ENCODE data around the gene TMEM120A.
A peak's percentile ranks its signal among the peaks of the same experiment; 100 is the strongest.

Gene TMEM120A

DNA sequence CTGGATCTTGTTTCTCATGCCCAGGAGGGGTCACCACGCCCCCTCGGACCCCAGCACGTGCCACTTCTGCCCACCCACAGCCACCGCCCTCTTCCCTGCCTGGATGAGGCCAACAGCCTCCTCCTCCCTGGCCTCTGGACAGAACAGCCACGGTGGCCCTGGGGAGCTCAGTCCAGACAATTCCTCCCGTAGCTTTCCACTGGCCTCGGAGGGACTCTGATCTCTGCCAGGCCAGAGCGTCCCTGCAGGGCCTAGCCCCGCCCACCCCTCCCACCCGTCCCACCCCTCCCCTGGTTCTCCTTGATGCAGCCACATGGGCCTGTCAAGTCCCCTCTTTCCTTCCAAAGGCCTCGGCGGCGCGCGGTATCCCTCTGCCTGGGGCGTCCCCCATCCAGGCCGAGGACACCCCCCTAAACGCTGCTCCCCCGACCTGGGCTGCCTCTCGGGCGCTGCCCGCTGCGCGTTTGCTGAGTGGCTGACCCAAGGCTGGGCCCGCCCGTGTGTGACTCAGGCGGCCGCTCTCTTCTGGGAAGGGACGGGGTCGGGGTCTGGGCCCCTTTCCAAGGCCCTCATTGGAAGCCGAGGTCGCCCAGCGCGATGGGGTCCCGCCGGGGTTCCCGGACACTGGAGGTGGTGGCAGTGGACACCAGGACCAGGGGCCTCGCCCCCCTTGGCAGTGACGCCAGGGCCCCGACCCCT lies 557 bp downstream of the TMEM120A start:
- no peak overlapping the region for H3K9ac ChIP-seq (ENCODE audit: low read depth, low read length)
- no peaks in the 10 kb centered on the region for H3K4me1 ChIP-seq (ENCODE audit: control insufficient read depth, insufficient read depth, low read length)
- peaks cover 6% of the 10 kb centered on the region for H3K36me3 ChIP-seq (ENCODE audit: control insufficient read depth, insufficient read depth, low read length)
- peak overlapping the region; percentile 70 for H3K4me3 ChIP-seq (ENCODE audit: low read depth, low read length)
- H3K9me3 ChIP-seq (ENCODE audit: control insufficient read depth, insufficient read depth, low read length) = no peaks in the 10 kb centered on the region
- no peaks in the 10 kb centered on the region for H3K27me3 ChIP-seq (ENCODE audit: control insufficient read depth, insufficient read depth, low read length)

DNA sequence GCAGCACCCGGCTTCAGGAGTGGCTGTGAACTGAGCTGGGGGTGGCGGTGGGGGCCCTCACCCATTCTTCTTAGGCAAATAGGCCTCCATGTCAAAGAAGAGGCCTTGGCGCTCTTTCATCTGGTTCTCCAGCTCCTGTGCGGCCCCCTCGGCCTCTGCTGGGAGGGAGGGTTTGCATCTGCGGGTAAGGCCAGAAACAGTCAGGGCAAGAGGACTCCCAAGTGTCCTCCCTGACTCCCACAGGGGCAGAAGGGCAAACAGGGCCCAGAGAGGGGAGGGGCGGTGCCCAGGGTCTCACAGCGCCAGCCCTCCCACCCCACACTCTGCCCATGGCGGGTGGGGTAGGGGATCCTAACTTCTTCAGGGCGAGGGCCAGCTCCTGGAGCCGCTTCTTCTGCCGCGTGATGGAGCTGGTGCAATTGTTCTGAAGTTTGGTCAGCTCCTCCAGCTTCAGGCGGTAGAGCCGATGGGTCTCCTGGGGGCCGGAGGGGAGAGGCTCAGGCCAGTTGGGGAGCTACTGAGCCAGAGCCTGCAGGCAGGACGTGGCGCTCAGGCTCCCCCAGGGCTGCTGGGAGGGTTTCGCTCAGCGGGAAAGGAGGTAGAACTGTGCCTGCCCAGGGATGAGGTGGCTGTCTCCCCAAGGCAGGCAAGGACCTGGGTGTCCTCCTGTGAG lies 2.2 kb downstream of the TMEM120A start:
- Histone ChIP-seq H3K4me1 (ENCODE audit: control insufficient read depth, insufficient read depth, low read length) (no peaks in the 10 kb centered on the region), H3K4me3 (ENCODE audit: low read depth, low read length) (no peak overlapping the region), H3K27me3 (ENCODE audit: control insufficient read depth, insufficient read depth, low read length) (no peaks in the 10 kb centered on the region), H3K36me3 (ENCODE audit: control insufficient read depth, insufficient read depth, low read length) (peaks cover 15% of the 10 kb centered on the region), H3K9ac (ENCODE audit: low read depth, low read length) (no peak overlapping the region), H3K9me3 (ENCODE audit: control insufficient read depth, insufficient read depth, low read length) (no peaks in the 10 kb centered on the region)

DNA sequence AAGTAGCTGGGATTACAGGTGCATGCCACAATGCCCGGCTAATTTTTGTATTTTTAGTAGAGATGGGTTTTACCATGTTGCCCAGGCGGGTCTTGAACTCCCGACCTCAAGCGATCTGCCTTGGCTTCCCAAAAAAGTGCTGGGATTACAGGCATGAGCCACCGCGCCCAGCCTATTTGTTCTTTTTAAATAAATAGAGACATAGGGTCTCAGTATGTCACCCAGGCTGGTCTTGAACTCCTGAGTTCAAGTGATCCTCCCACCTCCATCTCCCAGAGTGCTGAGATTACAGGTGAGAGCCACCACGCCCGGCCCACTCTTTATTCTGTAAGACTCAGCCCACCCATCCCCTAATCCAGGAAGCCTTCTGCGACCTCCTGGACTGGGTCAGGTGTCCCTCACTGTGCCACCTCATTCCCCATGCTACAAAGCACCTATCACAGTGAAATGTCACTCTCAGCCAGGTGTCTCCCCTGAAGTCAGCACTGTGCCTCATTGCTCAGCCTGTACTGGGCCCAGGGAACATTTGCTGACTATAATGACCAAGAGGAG lies 2.8 kb downstream of the TMEM120A start:
- Histone ChIP-seq H3K9me3 (ENCODE audit: control insufficient read depth, insufficient read depth, low read length) (no peaks in the 10 kb centered on the region), H3K9ac (ENCODE audit: low read depth, low read length) (no peak overlapping the region)

DNA sequence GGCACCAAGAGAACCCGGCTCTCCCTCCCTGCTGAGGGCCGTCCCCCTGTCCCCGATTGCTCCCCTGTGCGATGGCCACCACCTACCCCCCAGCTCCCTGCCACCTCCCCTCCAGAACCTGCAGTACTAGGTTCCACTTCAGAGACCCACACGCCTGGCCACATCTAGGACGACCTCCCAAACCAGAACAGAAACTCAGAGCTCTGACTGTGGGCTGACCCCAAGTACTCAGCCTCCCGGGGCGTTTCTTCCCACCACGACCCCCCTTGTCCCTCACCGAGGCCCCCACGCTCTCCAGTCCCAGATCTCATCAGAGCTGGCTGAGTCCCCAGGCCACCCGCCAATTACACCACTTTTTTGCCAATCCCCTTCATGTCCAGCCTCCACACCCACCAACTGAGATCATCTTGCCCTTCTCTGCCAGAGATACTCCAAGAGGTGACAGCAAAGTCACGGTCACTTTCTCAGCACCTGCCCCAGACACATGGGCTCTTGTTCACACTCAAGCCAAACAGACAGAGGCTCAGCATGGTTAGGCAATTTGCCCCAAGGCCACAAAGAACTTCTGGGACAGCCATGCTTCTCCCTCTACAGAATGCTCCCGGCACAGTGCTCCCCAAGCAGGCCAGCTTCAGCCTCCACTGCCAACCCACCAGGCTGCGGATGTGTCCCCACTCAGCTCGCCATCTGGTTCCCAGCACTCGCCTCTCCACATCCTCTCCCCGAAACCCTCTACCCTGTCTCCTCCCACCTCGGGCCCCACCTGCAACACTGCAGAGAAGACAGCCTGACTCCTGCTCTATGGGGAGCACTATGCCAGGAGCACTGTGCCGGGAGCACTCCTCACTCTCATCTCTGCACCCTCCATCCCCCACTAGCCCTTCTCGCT lies 4.7 kb downstream of the TMEM120A start:
- H3K36me3 ChIP-seq (ENCODE audit: control insufficient read depth, insufficient read depth, low read length) = peaks cover 32% of the 10 kb centered on the region
- no peaks in the 10 kb centered on the region for H3K27me3 ChIP-seq (ENCODE audit: control insufficient read depth, insufficient read depth, low read length)
- H3K4me1 ChIP-seq (ENCODE audit: control insufficient read depth, insufficient read depth, low read length) = no peaks in the 10 kb centered on the region
- H3K9me3 ChIP-seq (ENCODE audit: control insufficient read depth, insufficient read depth, low read length) = no peaks in the 10 kb centered on the region
- H3K9ac ChIP-seq (ENCODE audit: low read depth, low read length) = no peak overlapping the region
- H3K4me3 ChIP-seq (ENCODE audit: low read depth, low read length) = no peak overlapping the region

More for the DNA sequence above, 2.8 kb downstream of the TMEM120A start:
- no peaks in the 10 kb centered on the region for H3K4me1 ChIP-seq (ENCODE audit: control insufficient read depth, insufficient read depth, low read length)
- H3K27me3 ChIP-seq (ENCODE audit: control insufficient read depth, insufficient read depth, low read length) = no peaks in the 10 kb centered on the region
- no peak overlapping the region for H3K4me3 ChIP-seq (ENCODE audit: low read depth, low read length)
- peaks cover 20% of the 10 kb centered on the region for H3K36me3 ChIP-seq (ENCODE audit: control insufficient read depth, insufficient read depth, low read length)

DNA sequence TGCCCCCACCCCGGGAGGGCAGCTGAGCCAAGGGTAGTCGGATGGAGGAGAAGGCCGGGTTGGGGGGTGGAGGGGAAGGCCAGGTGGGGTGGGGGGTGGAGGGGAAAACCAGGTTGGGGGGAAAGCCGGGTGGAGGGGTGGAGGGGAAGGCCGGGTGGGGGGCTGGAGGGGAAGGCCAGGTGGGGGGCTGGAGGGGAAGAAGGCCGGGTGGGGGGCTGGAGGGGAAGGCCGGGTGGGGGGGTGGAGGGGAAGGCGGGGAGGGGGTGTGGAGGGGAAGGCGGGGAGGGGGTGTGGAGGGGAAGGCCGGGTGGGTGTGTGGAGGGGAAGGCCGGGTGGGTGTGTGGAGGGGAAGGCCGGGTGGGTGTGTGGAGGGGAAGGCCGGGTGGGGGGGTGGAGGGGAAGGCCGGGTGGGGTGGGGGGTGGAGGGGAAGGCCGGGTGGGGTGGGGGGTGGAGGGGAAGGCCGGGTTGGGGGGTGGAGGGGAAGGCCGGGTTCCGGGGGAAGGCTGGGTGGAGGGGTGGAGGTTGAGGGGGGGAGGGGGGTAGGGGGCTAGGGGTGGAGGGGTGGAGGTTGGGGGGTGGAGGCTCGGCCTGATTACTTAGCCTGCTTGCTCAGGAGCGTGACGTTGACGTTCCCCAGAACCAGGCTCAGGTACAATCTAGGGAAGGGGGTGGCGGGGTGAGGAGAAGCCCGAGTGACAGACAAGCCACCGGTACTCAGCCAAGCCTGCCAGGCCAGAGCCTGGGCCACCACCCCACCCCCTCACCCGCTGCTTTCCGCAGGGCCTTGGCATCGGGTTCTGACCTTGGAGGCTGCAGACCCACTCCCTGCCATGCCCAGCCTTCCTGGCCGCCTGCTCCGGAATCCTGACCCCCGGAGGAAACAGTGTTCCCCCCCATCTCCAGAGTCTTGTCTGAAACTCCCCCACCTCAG lies 5.6 kb downstream of the TMEM120A start:
- Histone ChIP-seq H3K4me1 (ENCODE audit: control insufficient read depth, insufficient read depth, low read length) (no peaks in the 10 kb centered on the region), H3K27me3 (ENCODE audit: control insufficient read depth, insufficient read depth, low read length) (no peaks in the 10 kb centered on the region), H3K4me3 (ENCODE audit: low read depth, low read length) (no peak overlapping the region), H3K9me3 (ENCODE audit: control insufficient read depth, insufficient read depth, low read length) (no peaks in the 10 kb centered on the region), H3K36me3 (ENCODE audit: control insufficient read depth, insufficient read depth, low read length) (peaks cover 41% of the 10 kb centered on the region), H3K9ac (ENCODE audit: low read depth, low read length) (no peak overlapping the region)

DNA sequence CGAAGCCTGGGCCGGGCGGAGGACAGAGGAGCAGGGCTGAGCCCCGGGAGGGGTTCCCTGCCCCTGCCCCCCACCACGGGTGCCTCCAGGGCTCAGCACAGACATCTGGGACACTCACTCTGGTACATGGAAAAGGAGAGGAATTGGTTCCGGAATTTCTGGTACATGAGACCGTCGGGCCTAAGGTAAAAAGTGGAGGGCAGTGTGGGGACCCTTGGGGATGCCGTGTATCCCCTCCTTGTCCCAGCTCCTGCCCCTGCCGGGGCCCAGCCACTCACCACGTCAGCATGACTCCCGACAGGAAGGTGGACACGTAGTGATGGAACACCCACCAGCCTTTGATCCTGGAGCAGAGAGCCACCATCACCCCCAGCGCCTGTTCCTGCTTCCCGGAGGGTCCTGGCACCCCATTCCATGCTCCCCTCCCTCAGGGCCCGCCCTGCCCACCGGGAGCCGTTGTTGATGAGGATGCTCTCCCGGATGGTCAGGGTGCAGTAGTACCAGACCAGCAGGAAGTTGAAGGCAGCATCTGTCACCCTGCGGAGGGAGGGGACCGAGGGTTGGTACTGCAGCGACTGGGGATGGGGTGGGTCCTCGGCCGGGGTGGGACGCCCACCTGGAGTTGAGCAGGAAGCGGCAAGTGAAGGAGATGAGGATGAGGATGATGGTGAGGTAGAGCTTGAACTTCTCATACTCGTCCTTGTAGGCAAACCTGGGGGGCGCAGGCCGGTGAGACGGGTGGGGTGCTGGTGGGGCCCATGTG lies 6.4 kb downstream of the TMEM120A start:
- Histone ChIP-seq H3K9ac (ENCODE audit: low read depth, low read length) (no peak overlapping the region), H3K4me3 (ENCODE audit: low read depth, low read length) (no peak overlapping the region), H3K36me3 (ENCODE audit: control insufficient read depth, insufficient read depth, low read length) (peaks cover 47% of the 10 kb centered on the region), H3K4me1 (ENCODE audit: control insufficient read depth, insufficient read depth, low read length) (no peaks in the 10 kb centered on the region), H3K9me3 (ENCODE audit: control insufficient read depth, insufficient read depth, low read length) (no peaks in the 10 kb centered on the region), H3K27me3 (ENCODE audit: control insufficient read depth, insufficient read depth, low read length) (no peaks in the 10 kb centered on the region)

DNA sequence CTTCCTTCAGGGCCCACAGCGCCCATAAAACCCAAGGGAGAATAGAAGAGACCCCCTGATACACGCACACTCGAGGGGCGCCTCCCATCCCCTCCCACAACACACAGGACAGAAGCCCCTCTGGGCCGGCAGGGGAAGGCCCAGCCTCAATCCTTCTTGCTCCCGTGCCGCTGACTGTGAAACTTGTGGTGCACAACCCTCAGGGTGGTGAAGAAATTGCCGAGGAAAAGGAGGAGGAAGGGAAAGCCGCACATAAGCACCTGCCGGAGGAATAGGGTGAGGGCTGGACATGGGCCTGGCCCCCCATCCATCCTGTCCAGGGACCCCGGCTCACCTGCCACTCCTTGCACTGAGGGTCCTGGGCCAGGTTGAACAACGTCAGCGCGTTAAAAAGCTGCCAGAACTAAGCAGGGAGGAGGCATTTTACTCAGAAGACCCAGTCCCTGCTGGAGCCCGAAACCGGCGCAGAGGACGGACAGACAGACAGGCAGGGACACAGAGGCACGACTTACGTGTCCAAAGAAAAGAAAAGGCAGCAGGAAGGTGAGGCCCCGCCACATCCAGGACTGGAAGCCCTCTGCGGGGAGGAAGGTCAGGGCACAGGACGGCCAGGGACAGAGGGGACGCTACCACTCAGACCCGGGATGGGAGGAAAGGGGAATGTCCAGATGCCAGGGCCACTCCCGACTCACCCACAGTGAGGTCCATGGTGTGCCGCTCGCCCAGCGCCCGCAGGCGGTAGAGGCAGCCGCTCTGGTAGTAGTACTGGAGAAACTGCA lies 7.2 kb downstream of the TMEM120A start:
- Histone ChIP-seq H3K36me3 (ENCODE audit: control insufficient read depth, insufficient read depth, low read length) (peaks cover 52% of the 10 kb centered on the region), H3K4me1 (ENCODE audit: control insufficient read depth, insufficient read depth, low read length) (no peaks in the 10 kb centered on the region), H3K9me3 (ENCODE audit: control insufficient read depth, insufficient read depth, low read length) (no peaks in the 10 kb centered on the region), H3K4me3 (ENCODE audit: low read depth, low read length) (no peak overlapping the region), H3K27me3 (ENCODE audit: control insufficient read depth, insufficient read depth, low read length) (no peaks in the 10 kb centered on the region), H3K9ac (ENCODE audit: low read depth, low read length) (no peak overlapping the region)

DNA sequence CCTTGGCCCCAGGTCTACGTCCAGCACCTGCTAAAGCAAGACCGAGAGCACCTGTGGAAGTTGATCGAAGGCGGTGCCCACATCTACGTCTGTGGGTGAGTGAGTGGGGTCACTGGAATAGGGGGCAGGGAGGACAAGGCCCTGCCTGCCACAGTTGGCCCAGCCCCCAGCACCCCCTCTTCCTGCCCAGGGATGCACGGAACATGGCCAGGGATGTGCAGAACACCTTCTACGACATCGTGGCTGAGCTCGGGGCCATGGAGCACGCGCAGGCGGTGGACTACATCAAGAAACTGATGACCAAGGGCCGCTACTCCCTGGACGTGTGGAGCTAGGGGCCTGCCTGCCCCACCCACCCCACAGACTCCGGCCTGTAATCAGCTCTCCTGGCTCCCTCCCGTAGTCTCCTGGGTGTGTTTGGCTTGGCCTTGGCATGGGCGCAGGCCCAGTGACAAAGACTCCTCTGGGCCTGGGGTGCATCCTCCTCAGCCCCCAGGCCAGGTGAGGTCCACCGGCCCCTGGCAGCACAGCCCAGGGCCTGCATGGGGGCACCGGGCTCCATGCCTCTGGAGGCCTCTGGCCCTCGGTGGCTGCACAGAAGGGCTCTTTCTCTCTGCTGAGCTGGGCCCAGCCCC lies 8.1 kb downstream of the TMEM120A start:
- H3K4me1 ChIP-seq (ENCODE audit: control insufficient read depth, insufficient read depth, low read length) = no peaks in the 10 kb centered on the region
- H3K36me3 ChIP-seq (ENCODE audit: control insufficient read depth, insufficient read depth, low read length) = peaks cover 62% of the 10 kb centered on the region
- no peaks in the 10 kb centered on the region for H3K9me3 ChIP-seq (ENCODE audit: control insufficient read depth, insufficient read depth, low read length)
- H3K27me3 ChIP-seq (ENCODE audit: control insufficient read depth, insufficient read depth, low read length) = no peaks in the 10 kb centered on the region
- no peak overlapping the region for H3K9ac ChIP-seq (ENCODE audit: low read depth, low read length)
- H3K4me3 ChIP-seq (ENCODE audit: low read depth, low read length) = no peak overlapping the region

DNA sequence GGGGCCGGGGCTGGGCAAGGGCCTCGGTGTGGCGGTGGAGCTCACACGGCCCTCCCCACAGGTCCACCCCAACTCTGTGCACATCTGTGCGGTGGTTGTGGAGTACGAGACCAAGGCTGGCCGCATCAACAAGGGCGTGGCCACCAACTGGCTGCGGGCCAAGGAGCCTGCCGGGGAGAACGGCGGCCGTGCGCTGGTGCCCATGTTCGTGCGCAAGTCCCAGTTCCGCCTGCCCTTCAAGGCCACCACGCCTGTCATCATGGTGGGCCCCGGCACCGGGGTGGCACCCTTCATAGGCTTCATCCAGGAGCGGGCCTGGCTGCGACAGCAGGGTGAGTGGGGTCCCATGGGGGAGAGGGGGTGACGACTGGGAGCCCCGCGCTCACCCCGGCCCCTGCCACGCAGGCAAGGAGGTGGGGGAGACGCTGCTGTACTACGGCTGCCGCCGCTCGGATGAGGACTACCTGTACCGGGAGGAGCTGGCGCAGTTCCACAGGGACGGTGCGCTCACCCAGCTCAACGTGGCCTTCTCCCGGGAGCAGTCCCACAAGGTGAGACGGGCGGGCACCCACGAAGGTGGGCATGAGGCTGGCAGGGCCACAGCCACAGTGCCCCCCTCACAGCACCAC lies 8.8 kb downstream of the TMEM120A start:
- peaks cover 68% of the 10 kb centered on the region for H3K36me3 ChIP-seq (ENCODE audit: control insufficient read depth, insufficient read depth, low read length)
- H3K4me1 ChIP-seq (ENCODE audit: control insufficient read depth, insufficient read depth, low read length) = no peaks in the 10 kb centered on the region
- no peak overlapping the region for H3K4me3 ChIP-seq (ENCODE audit: low read depth, low read length)
- H3K9me3 ChIP-seq (ENCODE audit: control insufficient read depth, insufficient read depth, low read length) = no peaks in the 10 kb centered on the region
- no peak overlapping the region for H3K9ac ChIP-seq (ENCODE audit: low read depth, low read length)
- H3K27me3 ChIP-seq (ENCODE audit: control insufficient read depth, insufficient read depth, low read length) = no peaks in the 10 kb centered on the region
